ENCODE results near the gene TULP1. TPM values are rescaled to one million over a fixed set of nuclear protein-coding genes. Genes with fewer than 3 reads are reported as not detected.

The TULP1 gene
- total and polyA plus RNA-seq, 2 of the 8 experiments (the other 6 are each of a cell fraction or from before 2014, with no cell fraction given): 3.2 to 6.8 TPM

- no peak for TF ChIP-seq CHD7 (IDR thresholded peaks at IDR 0.05; ENCODE audit: insufficient replicate concordance, low read length)
Observed at GRCh38 chr6:35477028-35477427, 35.7 kb downstream of the TULP1 start (continued).
